ENCODE results near the gene HOXA2. TPM values are rescaled to one million over a fixed set of nuclear protein-coding genes. Genes with fewer than 3 reads are reported as not detected.

The HOXA2 gene
- polyA plus RNA-seq (2011; rRNA removed) (0.09 and 0.13 TPM in 2 replicates), polyA minus RNA-seq (2011; rRNA and poly(A)+ RNA removed) (0.19 TPM in 1 of 2 replicates, not detected in the other)

GRCh38 chr7:27102581-27103442 is at the start of gene HOXA2:
TSS of gene HOXA2 (minus strand) at chr7:27102683. CDS start at chr7:27102500, 183 bp downstream.
- TF ChIP-seq, protein P1, sequence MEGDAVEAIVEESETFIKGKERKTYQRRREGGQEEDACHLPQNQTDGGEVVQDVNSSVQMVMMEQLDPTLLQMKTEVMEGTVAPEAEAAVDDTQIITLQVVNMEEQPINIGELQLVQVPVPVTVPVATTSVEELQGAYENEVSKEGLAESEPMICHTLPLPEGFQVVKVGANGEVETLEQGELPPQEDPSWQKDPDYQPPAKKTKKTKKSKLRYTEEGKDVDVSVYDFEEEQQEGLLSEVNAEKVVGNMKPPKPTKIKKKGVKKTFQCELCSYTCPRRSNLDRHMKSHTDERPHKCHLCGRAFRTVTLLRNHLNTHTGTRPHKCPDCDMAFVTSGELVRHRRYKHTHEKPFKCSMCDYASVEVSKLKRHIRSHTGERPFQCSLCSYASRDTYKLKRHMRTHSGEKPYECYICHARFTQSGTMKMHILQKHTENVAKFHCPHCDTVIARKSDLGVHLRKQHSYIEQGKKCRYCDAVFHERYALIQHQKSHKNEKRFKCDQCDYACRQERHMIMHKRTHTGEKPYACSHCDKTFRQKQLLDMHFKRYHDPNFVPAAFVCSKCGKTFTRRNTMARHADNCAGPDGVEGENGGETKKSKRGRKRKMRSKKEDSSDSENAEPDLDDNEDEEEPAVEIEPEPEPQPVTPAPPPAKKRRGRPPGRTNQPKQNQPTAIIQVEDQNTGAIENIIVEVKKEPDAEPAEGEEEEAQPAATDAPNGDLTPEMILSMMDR (IDR thresholded peaks at IDR 0.05; ENCODE audit: insufficient read depth, low read depth, low read length), result no peak
- no peak for DNase-seq (ENCODE audit: low read depth)
- H3K4me3 ChIP-seq (ENCODE audit: low read depth, low read length), result no peak within 1 kb of the TSS
- H3K27me3 ChIP-seq (ENCODE audit: control insufficient read depth, insufficient read depth, low read length), result peaks cover 10% of the 10 kb centered on the region
- ChIA-PET CTCF (no interaction called here), POLR2A (no interaction called here)
- H3K36me3 ChIP-seq (ENCODE audit: control insufficient read depth, insufficient read depth, low read length), result no peaks in the 10 kb centered on the region

DNA sequence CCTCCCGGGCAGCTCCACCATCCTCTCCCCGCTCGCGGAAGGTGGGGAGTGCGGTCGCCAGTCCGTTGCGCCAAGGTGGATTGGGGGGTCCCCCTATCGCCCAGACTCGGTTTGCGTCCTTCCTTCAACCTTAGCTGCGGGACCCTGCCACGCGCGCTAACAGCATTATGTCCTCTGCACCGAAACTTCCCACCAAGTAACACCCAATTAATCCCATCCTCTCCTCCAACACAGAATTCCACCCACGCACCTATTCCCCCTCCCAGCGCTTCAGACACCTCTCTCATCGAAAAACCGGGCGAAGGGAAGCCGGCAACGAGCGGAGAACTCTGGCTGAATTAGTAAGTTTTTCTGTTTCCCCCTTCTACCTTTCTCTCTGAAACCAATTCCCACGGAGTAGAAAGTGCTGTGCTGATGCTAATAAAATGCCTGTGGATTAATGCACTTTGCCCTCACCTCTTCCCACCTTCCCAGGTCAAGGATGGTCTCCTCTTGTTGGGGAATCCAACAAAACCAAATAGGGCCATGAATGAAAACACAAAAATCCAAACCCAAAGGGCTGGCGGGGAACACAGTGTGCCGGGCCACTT is 49.0 kb upstream of the HOXA2 start:
- Histone ChIP-seq H3K36me3 (ENCODE audit: control insufficient read depth, insufficient read depth, low read length) (no peaks in the 10 kb centered on the region), H3K4me3 (ENCODE audit: low read depth, low read length) (peak overlapping the region; percentile 59), H3K27me3 (ENCODE audit: control insufficient read depth, insufficient read depth, low read length) (no peaks in the 10 kb centered on the region)
- TF ChIP-seq, protein P1 (IDR thresholded peaks at IDR 0.05; ENCODE audit: insufficient read depth, low read depth, low read length), result no peak
- ChIA-PET POLR2A (no interaction called here), CTCF (interaction anchor here (0.6 to 6.9 kb wide), 23 partner anchors 8 to 1255 kb away, joined by 3 to 74 read pairs (median 5); partner anchors contain the start of genes HOXA13, HOXA5 and HOXA9)
- no peak for DNase-seq (ENCODE audit: low read depth)

- Histone ChIP-seq H3K4me3 (ENCODE audit: low read depth, low read length) (peak overlapping the region; percentile 59), H3K36me3 (ENCODE audit: control insufficient read depth, insufficient read depth, low read length) (no peaks in the 10 kb centered on the region; the same call in 1 of the 2 replicates), H3K27me3 (ENCODE audit: control insufficient read depth, insufficient read depth, low read length) (no peaks in the 10 kb centered on the region)
- TF ChIP-seq, protein P1 (IDR thresholded peaks at IDR 0.05; ENCODE audit: insufficient read depth, low read depth, low read length), result peak; percentile 74
- CTCF ChIA-PET, result interaction anchor here (0.7 to 6.9 kb wide), 28 partner anchors 9 to 1254 kb away, joined by 3 to 74 read pairs (median 4); partner anchors contain the start of genes HOXA13 and HOXA9
- DNase-seq (ENCODE audit: low read depth), result no peak
- POLR2A ChIA-PET, result no interaction called here
Observed at GRCh38 chr7:27150568-27151340, 48.3 kb upstream of the HOXA2 start.

DNA sequence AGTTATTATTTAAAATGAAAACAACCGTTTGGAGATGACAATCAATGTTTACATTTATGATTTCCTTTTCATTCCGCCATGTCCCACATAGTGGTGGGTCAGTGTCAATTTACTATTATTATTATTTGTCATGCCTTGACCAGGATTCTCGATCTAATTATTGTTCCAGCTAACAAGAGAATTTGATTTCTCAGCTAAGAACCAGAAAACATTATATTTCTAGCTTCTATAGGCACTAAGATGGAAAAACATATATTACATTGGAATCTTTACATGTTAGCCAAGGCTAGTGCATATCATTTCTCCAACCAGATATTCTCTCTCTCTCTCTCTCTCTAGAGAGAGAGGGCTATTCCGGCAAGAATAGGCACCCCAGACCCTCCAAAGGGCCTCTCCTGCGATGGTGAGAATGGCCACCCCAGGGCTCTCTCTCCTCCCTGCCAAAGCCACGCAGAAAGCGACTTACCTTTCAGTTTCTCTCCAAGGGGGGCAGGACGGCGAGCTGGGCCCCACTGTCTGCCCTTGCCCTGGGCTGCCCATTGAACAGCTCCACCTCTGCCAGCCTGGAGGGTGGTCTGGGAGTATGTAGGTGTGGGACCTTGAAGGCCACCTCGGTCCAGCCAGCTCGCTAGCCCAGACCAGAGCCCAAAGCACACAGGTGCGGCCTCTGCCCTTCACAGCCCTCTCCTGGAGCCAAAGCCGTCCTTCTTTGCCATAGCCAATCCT is 47.5 kb upstream of the HOXA2 start:
- POLR2A ChIA-PET, result no interaction called here
- CTCF ChIA-PET, result interaction anchor here (0.7 to 6.9 kb wide), 24 partner anchors 8 to 780 kb away, joined by 3 to 74 read pairs (median 4); partner anchors contain the start of gene HOXA9
- DNase-seq (ENCODE audit: low read depth), result no peak

More for the DNA sequence above, 47.5 kb upstream of the HOXA2 start:
- TF ChIP-seq, protein P1 (IDR thresholded peaks at IDR 0.05; ENCODE audit: insufficient read depth, low read depth, low read length), result no peak
- Histone ChIP-seq H3K36me3 (ENCODE audit: control insufficient read depth, insufficient read depth, low read length) (peaks cover 1% of the 10 kb centered on the region; the same call in 1 of the 2 replicates), H3K27me3 (ENCODE audit: control insufficient read depth, insufficient read depth, low read length) (no peaks in the 10 kb centered on the region), H3K4me3 (ENCODE audit: low read depth, low read length) (peak overlapping the region; percentile 59)

Measured in BJ (cell line).